HCT116 (cell line): ENCODE results near the gene CDIP1. TPM values are rescaled to one million over a fixed set of nuclear protein-coding genes. Genes with fewer than 3 reads are reported as not detected.

Experiments
- ATAC-seq: fragments of 200-7000 bp; cut with Tn5 transposase; 2 replicates; pipeline ENCODE4 v1.9.1; 2020; ENCODE audit warnings: mild to moderate bottlenecking, moderate library complexity
- BruUV-seq: library from RNA; stranded (reverse); fragments of 400-500 nt; replicated peaks from 2 replicates; lab custom pipeline; 2021; lab: Mats Ljungman, UMichigan
- CTCF ChIA-PET: fragments of 300-600 bp; sonication (Branson Sonifier 250); formaldehyde crosslinking; loops from one replicate; lab custom pipeline; 2021; ENCODE audit warnings: antibody characterized with exemption; lab: Charles Lee
- POLR2A ChIA-PET: fragments of 300-600, 350-600 bp; sonication (Branson Sonifier 250); formaldehyde crosslinking; loops from one replicate; lab custom pipeline; 2021; ENCODE audit warnings: antibody characterized with exemption; lab: Charles Lee
- RAD21 ChIA-PET, 2 experiments: fragments of 300-600 bp; sonication (Branson Sonifier 250); formaldehyde crosslinking; loops; one replicate each; lab custom pipeline; 2023; ENCODE audit warnings: low total read pairs in 2 of 2; ENCODE audit not compliant: uncharacterized antibody in 2 of 2, unreplicated experiment in 2 of 2, low non-redundant PET in 1 of 2; lab: Charles Lee
- DNase-seq: peaks from one replicate; pipeline ENCODE4 v3.0.0-alpha.2; 2010; ENCODE audit warnings: low read depth, low spot score
- H2AFZ ChIP-seq: fragments of 200-600 bp; shearing (Covaris generic), sonication (generic); 2 replicates; pipeline ENCODE4 v1.6.1; 2017; ENCODE audit warnings: low read depth, mixed run types, mixed read lengths, antibody characterized with exemption, low read length; ENCODE audit not compliant: poor library complexity, severe bottlenecking
- H3K27ac ChIP-seq: 2 replicates; pipeline ENCODE4 v1.5.1; 2012; ENCODE audit warnings: low read depth, low read length
- H3K27me3 ChIP-seq: fragments of 200-600 bp; sonication (generic); 2 replicates; pipeline ENCODE4 v1.6.1; 2016; ENCODE audit warnings: mixed run types, low read length, mixed read lengths; ENCODE audit not compliant: insufficient read depth
- H3K36me3 ChIP-seq, 2 experiments: fragments of 200-500 bp in 1 of 2; fragments of 200-600 bp in 1 of 2; sonication (Bioruptor generic) in 1 of 2; sonication (generic) in 1 of 2; 2 replicates each; pipeline versions ENCODE4 v1.5.1 to v1.6.1; 2014 to 2016; ENCODE audit warnings: low read length in 2 of 2, inconsistent platforms in 1 of 2, mixed read lengths in 1 of 2, mixed run types in 1 of 2; ENCODE audit not compliant: insufficient read depth in 2 of 2, control insufficient read depth in 1 of 2
- H3K4me1 ChIP-seq, 2 experiments: fragments of 200-600 bp in 1 of 2; sonication (generic) in 1 of 2; 2 replicates each; pipeline versions ENCODE4 v1.5.1 to v1.6.1; 2012 to 2017; ENCODE audit warnings: low read length in 2 of 2, inconsistent platforms in 1 of 2, mild to moderate bottlenecking in 1 of 2, mixed read lengths in 1 of 2, mixed run types in 1 of 2, moderate library complexity in 1 of 2; ENCODE audit not compliant: insufficient read depth in 2 of 2, control insufficient read depth in 1 of 2
- H3K4me2 ChIP-seq: fragments of 200-600 bp; sonication (generic); 2 replicates; pipeline ENCODE4 v1.6.1; 2017; ENCODE audit warnings: mixed run types, low read length, mixed read lengths
- H3K4me3 ChIP-seq, 2 experiments: fragments of 200-600 bp in 1 of 2; sonication (generic) in 1 of 2; replicated peaks in 1 of 2; 2 replicates each; pipeline ENCODE4 v1.5.1; 2011 to 2016; ENCODE audit warnings: low read length in 2 of 2, control low read depth in 1 of 2, low read depth in 1 of 2, mild to moderate bottlenecking in 1 of 2, mixed read lengths in 1 of 2, mixed run types in 1 of 2
- H3K79me2 ChIP-seq: fragments of 200-600 bp; sonication (generic); 2 replicates; pipeline ENCODE4 v1.6.1; 2017; ENCODE audit warnings: mild to moderate bottlenecking, mixed run types, low read length, moderate library complexity, mixed read lengths; ENCODE audit not compliant: insufficient read depth
- H3K9ac ChIP-seq: fragments of 200-600 bp; sonication (generic); 2 replicates; pipeline ENCODE4 v1.6.1; 2016; ENCODE audit warnings: low read length, mixed read lengths
- H3K9me2 ChIP-seq: fragments of 200-600 bp; sonication (generic), shearing (Covaris generic); 2 replicates; pipeline ENCODE4 v1.6.1; 2017; ENCODE audit warnings: mixed run types, mild to moderate bottlenecking, moderate library complexity; ENCODE audit not compliant: insufficient read depth
- H3K9me3 ChIP-seq, 2 experiments: fragments of 200-500 bp in 1 of 2; fragments of 200-600 bp in 1 of 2; sonication (Bioruptor generic) in 1 of 2; sonication (generic) in 1 of 2; 2 replicates each; pipeline ENCODE4 v1.6.1; 2014 to 2017; ENCODE audit warnings: low read length in 2 of 2, mixed read lengths in 2 of 2, inconsistent platforms in 1 of 2, low read depth in 1 of 2, mild to moderate bottlenecking in 1 of 2, mixed run types in 1 of 2, moderate library complexity in 1 of 2; ENCODE audit not compliant: control insufficient read depth in 1 of 2, insufficient read depth in 1 of 2
- H4K20me1 ChIP-seq: fragments of 200-600 bp; sonication (generic), shearing (Covaris generic); 2 replicates; pipeline ENCODE4 v1.6.1; 2017; ENCODE audit warnings: mixed run types, mild to moderate bottlenecking, moderate library complexity; ENCODE audit not compliant: insufficient read depth
- CBX3 ChIP-seq: IDR thresholded peaks from 2 replicates; pipeline ENCODE4 v1.6.1; 2012; ENCODE audit warnings: low read depth
- CEBPB ChIP-seq: IDR thresholded peaks from 2 replicates; pipeline ENCODE4 v1.6.1; 2012; ENCODE audit warnings: low read depth
- EGR1 ChIP-seq: IDR thresholded peaks from 2 replicates; pipeline ENCODE4 v1.6.1; 2012; ENCODE audit warnings: low read depth
- ELF1 ChIP-seq: IDR thresholded peaks from 2 replicates; pipeline ENCODE4 v1.6.1; 2012; ENCODE audit warnings: low read depth, borderline replicate concordance
- EZH2 ChIP-seq: fragments of 200-600 bp; sonication (generic); IDR thresholded peaks from 2 replicates; pipeline ENCODE4 v1.6.1; 2017; ENCODE audit warnings: antibody characterized with exemption, mixed run types
- JUND ChIP-seq: IDR thresholded peaks from 2 replicates; pipeline ENCODE4 v1.6.1; 2012
- MAX ChIP-seq: IDR thresholded peaks from 2 replicates; pipeline ENCODE4 v1.6.1; 2012
- POLR2A ChIP-seq: IDR thresholded peaks from 2 replicates; pipeline ENCODE4 v1.7.0; 2011; ENCODE audit warnings: borderline replicate concordance; ENCODE audit not compliant: insufficient read depth, insufficient read length; ENCODE audit errors: extremely low read depth
- POLR2AphosphoS5 ChIP-seq: IDR thresholded peaks from 2 replicates; pipeline ENCODE4 v1.6.1; 2011; ENCODE audit warnings: mild to moderate bottlenecking, low read depth, low read length, moderate library complexity
- RAD21 ChIP-seq: IDR thresholded peaks from 2 replicates; pipeline ENCODE4 v1.6.1; 2012; ENCODE audit warnings: low read depth, mild to moderate bottlenecking
- REST ChIP-seq: IDR thresholded peaks from 2 replicates; pipeline ENCODE4 v1.6.1; 2012; ENCODE audit warnings: low read depth
- SIN3A ChIP-seq: IDR thresholded peaks from 2 replicates; pipeline ENCODE4 v1.6.1; 2012; ENCODE audit warnings: low read depth
- SP1 ChIP-seq: IDR thresholded peaks from 2 replicates; pipeline ENCODE4 v1.6.1; 2012; ENCODE audit warnings: low read depth
- SRF ChIP-seq: IDR thresholded peaks from 2 replicates; pipeline ENCODE4 v1.6.1; 2012; ENCODE audit warnings: low read depth
- TCF7L2 ChIP-seq: IDR thresholded peaks from 2 replicates; pipeline ENCODE4 v1.7.0; 2011; ENCODE audit warnings: borderline replicate concordance, inconsistent platforms; ENCODE audit not compliant: insufficient read depth, insufficient read length; ENCODE audit errors: extremely low read depth
- YY1 ChIP-seq: IDR thresholded peaks from 2 replicates; pipeline ENCODE4 v1.6.1; 2011; ENCODE audit warnings: low read length, low read depth, moderate library complexity, mild to moderate bottlenecking; ENCODE audit not compliant: insufficient replicate concordance; ENCODE audit errors: extremely low read depth
- ZFX ChIP-seq: fragments of 450-650 bp; IDR thresholded peaks from 2 replicates; pipeline ENCODE4 v1.6.1; 2017
- ZNF274 ChIP-seq: fragments of 200-500 bp; sonication (Bioruptor generic); IDR thresholded peaks from 2 replicates; pipeline ENCODE4 v1.6.1; 2014; ENCODE audit warnings: mild to moderate bottlenecking, low read depth, low read length, inconsistent platforms
- intact Hi-C: fragments of 100-400 bp; cut with micrococcal nuclease; formaldehyde crosslinking; loops from 2 replicates; pipeline ENCODE4 v1.10.0; 2022
- total RNA-seq: library from RNA; stranded (reverse); gene quantifications from one replicate; pipeline ENCODE4 v1.2.1, GENCODE V29; 2021; ENCODE audit not compliant: unreplicated experiment
- TF ChIP-seq, protein P1 (sequence below): IDR thresholded peaks from 2 replicates; pipeline ENCODE4 v1.6.1; 2011; ENCODE audit warnings: mild to moderate bottlenecking, low read length, moderate library complexity; ENCODE audit not compliant: insufficient replicate concordance; ENCODE audit errors: extremely low read depth
- TF ChIP-seq, protein P2 (sequence below), 3 experiments: fragments of 200-600 bp in 1 of 3; sonication (generic) in 1 of 3; IDR thresholded peaks in 2 of 3; conservative IDR thresholded peaks in 1 of 3; 2 replicates each; pipeline ENCODE4 v1.5.1; 2012 to 2017; ENCODE audit warnings: low read depth in 2 of 3, low read length in 2 of 3, antibody characterized with exemption in 1 of 3, borderline replicate concordance in 1 of 3, control low read depth in 1 of 3, mild to moderate bottlenecking in 1 of 3, mixed read lengths in 1 of 3, mixed run types in 1 of 3, moderate library complexity in 1 of 3; ENCODE audit not compliant: insufficient read depth in 1 of 3

CDIP1 gene
- total RNA-seq, 1 experiment from 2014 or later, result 7.2 TPM

DNA sequence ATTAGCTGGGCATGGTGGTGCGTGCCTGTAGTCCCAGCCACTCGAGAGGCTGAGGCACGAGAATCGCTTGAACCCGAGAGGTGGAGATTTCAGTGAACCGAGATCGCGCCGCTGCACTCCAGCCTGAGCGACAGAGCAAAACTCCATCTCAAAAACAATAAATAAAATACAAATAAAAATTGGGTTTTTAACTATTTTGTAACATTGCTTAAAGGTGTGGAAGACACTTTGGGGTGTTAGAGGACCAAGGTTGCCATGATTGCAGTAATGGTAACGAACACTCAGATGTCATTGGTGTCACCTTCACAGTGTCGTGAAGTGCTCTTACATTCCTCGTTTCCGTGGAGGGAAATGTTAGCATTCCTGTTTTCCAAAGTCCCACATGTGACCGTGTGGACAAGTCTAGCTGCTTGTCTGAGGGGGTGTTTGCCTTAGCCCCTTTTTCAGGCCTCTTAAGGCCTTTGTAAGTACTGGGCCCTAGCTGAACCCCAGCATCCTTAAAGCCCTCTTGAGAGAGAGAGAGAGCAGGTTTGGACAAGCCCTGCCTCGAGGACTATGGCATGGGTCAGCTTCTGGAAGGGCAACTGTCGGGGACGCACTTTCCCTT, 26.2 kb upstream of the CDIP1 start:
- H3K27ac ChIP-seq, result no peak overlapping the region
- H3K9me2 ChIP-seq, result no peaks in the 10 kb centered on the region
- CTCF ChIA-PET, result no interaction called here
- no TSS peak for BruUV-seq
- no peaks in the 10 kb centered on the region for H3K9me3 ChIP-seq
- H2AFZ ChIP-seq, result no peak overlapping the region
- no peaks in the 10 kb centered on the region for H3K79me2 ChIP-seq
- H3K4me1 ChIP-seq, result no peaks in the 10 kb centered on the region
- no peaks in the 10 kb centered on the region for H3K27me3 ChIP-seq
- TF ChIP-seq POLR2A (no peak), CBX3 (no peak), MAX (no peak), REST (no peak), SRF (no peak), JUND (no peak), EZH2 (no peak), CEBPB (no peak), ZFX (no peak), POLR2AphosphoS5 (no peak), EGR1 (no peak), RAD21 (no peak), SP1 (no peak), TCF7L2 (no peak), YY1 (no peak), ZNF274 (no peak), ELF1 (no peak), SIN3A (no peak)
- TF ChIP-seq, protein P1, sequence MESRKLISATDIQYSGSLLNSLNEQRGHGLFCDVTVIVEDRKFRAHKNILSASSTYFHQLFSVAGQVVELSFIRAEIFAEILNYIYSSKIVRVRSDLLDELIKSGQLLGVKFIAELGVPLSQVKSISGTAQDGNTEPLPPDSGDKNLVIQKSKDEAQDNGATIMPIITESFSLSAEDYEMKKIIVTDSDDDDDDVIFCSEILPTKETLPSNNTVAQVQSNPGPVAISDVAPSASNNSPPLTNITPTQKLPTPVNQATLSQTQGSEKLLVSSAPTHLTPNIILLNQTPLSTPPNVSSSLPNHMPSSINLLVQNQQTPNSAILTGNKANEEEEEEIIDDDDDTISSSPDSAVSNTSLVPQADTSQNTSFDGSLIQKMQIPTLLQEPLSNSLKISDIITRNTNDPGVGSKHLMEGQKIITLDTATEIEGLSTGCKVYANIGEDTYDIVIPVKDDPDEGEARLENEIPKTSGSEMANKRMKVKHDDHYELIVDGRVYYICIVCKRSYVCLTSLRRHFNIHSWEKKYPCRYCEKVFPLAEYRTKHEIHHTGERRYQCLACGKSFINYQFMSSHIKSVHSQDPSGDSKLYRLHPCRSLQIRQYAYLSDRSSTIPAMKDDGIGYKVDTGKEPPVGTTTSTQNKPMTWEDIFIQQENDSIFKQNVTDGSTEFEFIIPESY, result no peak
- TF ChIP-seq, protein P2, sequence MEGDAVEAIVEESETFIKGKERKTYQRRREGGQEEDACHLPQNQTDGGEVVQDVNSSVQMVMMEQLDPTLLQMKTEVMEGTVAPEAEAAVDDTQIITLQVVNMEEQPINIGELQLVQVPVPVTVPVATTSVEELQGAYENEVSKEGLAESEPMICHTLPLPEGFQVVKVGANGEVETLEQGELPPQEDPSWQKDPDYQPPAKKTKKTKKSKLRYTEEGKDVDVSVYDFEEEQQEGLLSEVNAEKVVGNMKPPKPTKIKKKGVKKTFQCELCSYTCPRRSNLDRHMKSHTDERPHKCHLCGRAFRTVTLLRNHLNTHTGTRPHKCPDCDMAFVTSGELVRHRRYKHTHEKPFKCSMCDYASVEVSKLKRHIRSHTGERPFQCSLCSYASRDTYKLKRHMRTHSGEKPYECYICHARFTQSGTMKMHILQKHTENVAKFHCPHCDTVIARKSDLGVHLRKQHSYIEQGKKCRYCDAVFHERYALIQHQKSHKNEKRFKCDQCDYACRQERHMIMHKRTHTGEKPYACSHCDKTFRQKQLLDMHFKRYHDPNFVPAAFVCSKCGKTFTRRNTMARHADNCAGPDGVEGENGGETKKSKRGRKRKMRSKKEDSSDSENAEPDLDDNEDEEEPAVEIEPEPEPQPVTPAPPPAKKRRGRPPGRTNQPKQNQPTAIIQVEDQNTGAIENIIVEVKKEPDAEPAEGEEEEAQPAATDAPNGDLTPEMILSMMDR (IDR thresholded peaks at IDR 0.05 in 2 of 3, conservative IDR thresholded peaks at IDR 0.05 in 1 of 3; ENCODE audit: borderline replicate concordance in 1 of 3, insufficient read depth in 1 of 3, low read depth in 2 of 3, low read length in 2 of 3), result no peak
- TF ChIP-seq, all 23 proteins: peak for 0
- Histone ChIP-seq H3K4me3 (no peak overlapping the region), H3K4me2 (no peak overlapping the region), H4K20me1 (no peaks in the 10 kb centered on the region), H3K36me3 (no peaks in the 10 kb centered on the region), H3K9ac (no peak overlapping the region)
- ChIA-PET RAD21 (no interaction called here), POLR2A (no interaction called here)
- DNase-seq (no peak), ATAC-seq (no peak)
- intact Hi-C loops, result no loop called here
